Left ventricle myocardium inferior (tissue), 1 donor: ENCODE measurements around the gene CAMTA2. TPM values are rescaled to one million over a fixed set of nuclear protein-coding genes. Genes with fewer than 3 reads are reported as not detected.

Experiments
- DNase-seq: peaks from one replicate; pipeline ENCODE4 v3.0.0-alpha.2; 2020
- H3K27ac ChIP-seq: fragments of 200-600 bp; replicated peaks from 2 replicates; pipeline ENCODE4 v1.8.0; 2021
- H3K27me3 ChIP-seq: fragments of 200-600 bp; 2 replicates; pipeline ENCODE4 v1.8.0; 2021; ENCODE audit warnings: low read depth
- H3K36me3 ChIP-seq: fragments of 200-600 bp; 2 replicates; pipeline ENCODE4 v1.8.0; 2021
- H3K4me1 ChIP-seq: fragments of 200-600 bp; 2 replicates; pipeline ENCODE4 v1.8.0; 2021
- H3K4me3 ChIP-seq: fragments of 200-600 bp; 2 replicates; pipeline ENCODE4 v1.8.0; 2021; ENCODE audit warnings: mild to moderate bottlenecking, moderate library complexity
- H3K9me3 ChIP-seq: fragments of 200-600 bp; replicated peaks from 2 replicates; pipeline ENCODE4 v1.8.0; 2021
- intact Hi-C: fragments of 100-400 bp; cut with micrococcal nuclease; formaldehyde crosslinking; loops from one replicate; pipeline ENCODE4 v1.11.0; 2022
- microRNA-seq: library from miRNA; unstranded; fragments of <30 nt; microRNA quantifications from one replicate; pipeline ENCODE4 v1.2.0, GENCODE V29; 2020
- total RNA-seq: library from RNA; stranded (reverse); fragmentation: NEBNext Ultra II Directional; extraction: Animal tissue kit (Norgen Biotek cat#: 25700); gene quantifications from one replicate; pipeline ENCODE4 v1.2.1, GENCODE V29; 2021
- TF ChIP-seq, protein P1 (sequence below): fragments of 200-600 bp; IDR thresholded peaks from 2 replicates; pipeline ENCODE4 v1.8.0; 2021; ENCODE audit warnings: antibody characterized with exemption, mild to moderate bottlenecking, borderline replicate concordance
- donor health status: DM: no; HTN: yes; CAD: no; lungs with severe emphysema.

The CAMTA2 gene
- total RNA-seq, 1 donor from 2014 or later = 33.8 TPM

DNA sequence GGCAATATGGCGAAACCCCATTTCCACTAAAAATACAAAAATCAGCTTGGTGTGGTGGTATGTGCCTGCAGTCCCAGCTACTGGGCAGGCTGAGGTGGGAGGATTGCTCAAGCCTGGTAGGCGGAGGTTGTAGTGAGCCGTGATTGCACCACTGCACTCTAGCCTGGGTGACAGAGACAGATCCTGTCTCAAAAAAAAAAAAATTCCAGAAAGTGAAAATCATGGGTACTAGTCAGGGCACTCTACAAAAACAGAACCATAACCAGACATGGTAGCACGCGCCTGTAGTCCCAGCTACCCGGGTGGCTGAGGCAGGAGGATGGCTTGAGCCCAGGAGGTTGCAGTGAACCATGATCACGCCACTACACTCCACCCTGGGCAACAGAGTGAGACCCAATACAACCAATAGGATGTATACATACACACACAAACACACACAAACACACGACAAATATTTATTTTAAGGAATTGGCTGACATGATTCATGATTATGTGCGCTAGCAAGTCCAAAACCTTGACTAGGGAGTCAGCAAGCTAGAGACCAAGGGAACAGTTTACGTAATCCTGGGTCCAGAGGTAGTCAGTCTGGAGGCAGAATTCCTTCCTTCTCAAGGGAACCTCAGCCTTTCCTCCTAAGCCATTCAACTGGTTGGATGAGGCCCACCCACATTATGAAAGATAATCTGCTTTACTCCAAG is 67.0 kb downstream of the CAMTA2 start:
- DNase-seq = no peak
- intact Hi-C loops = no loop called here
- Histone ChIP-seq H3K36me3 (no peaks in the 10 kb centered on the region), H3K4me1 (no peaks in the 10 kb centered on the region), H3K27ac (no peak overlapping the region), H3K9me3 (no peaks in the 10 kb centered on the region), H3K27me3 (no peaks in the 10 kb centered on the region), H3K4me3 (no peak overlapping the region)
- TF ChIP-seq, protein P1, sequence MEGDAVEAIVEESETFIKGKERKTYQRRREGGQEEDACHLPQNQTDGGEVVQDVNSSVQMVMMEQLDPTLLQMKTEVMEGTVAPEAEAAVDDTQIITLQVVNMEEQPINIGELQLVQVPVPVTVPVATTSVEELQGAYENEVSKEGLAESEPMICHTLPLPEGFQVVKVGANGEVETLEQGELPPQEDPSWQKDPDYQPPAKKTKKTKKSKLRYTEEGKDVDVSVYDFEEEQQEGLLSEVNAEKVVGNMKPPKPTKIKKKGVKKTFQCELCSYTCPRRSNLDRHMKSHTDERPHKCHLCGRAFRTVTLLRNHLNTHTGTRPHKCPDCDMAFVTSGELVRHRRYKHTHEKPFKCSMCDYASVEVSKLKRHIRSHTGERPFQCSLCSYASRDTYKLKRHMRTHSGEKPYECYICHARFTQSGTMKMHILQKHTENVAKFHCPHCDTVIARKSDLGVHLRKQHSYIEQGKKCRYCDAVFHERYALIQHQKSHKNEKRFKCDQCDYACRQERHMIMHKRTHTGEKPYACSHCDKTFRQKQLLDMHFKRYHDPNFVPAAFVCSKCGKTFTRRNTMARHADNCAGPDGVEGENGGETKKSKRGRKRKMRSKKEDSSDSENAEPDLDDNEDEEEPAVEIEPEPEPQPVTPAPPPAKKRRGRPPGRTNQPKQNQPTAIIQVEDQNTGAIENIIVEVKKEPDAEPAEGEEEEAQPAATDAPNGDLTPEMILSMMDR = no peak

DNA sequence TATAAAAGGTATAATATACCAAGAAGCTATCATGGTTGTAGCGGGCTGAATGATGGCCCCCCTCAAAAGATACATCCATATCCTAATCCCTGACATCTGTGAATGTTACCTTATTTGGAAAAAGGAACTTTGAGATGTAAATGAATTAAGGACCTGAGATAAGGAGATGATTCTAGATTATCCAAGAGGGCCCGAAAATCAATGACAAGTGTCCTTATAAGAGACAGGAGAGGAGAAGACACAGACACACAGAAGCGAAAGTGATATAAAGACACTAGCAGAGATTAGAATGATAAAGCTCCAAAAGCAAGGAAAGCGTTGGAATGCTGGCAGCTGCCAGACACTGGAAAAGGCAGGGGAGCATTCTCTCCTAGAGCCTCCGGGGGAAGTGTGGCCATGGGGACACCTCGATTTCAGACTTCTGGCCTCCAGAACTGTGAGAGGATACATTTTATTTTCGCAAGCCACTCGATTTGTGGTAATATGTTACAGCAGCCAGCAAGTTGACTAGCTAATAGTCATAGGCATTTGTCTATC is 67.9 kb downstream of the CAMTA2 start:
- Histone ChIP-seq H3K9me3 (no peaks in the 10 kb centered on the region), H3K4me3 (no peak overlapping the region), H3K27ac (no peak overlapping the region), H3K4me1 (no peaks in the 10 kb centered on the region), H3K36me3 (no peaks in the 10 kb centered on the region), H3K27me3 (no peaks in the 10 kb centered on the region)
- no peak for DNase-seq
- TF ChIP-seq, protein P1 = no peak
- intact Hi-C loops = no loop called here

Small RNAs within 50 kb of the gene (microRNA-seq; reads per million reads assigned to microRNA genes)
- gene MIR6864 (not detected), gene MIR6865 (not detected)

Other genes with a start within 250 kb of the CAMTA2 start
- gene ZMYND15, start 247.8 kb downstream of the CAMTA2 start, total RNA-seq = 0.08 TPM
- gene CXCL16, start 247.7 kb downstream of the CAMTA2 start, total RNA-seq = 3.1 TPM
- gene TM4SF5, start 215.8 kb downstream of the CAMTA2 start, total RNA-seq = not detected
- gene VMO1, start 201.3 kb downstream of the CAMTA2 start, total RNA-seq = 0.63 TPM
- not detected for gene GLTPD2, start 198.7 kb downstream of the CAMTA2 start, total RNA-seq
- gene PSMB6, start 191.5 kb downstream of the CAMTA2 start, total RNA-seq = 183 TPM
- gene PLD2, start 180.5 kb downstream of the CAMTA2 start, total RNA-seq = 11.2 TPM
- 50.9 TPM for gene MINK1, start 154.3 kb downstream of the CAMTA2 start, total RNA-seq
- 0.80 TPM for gene C17orf107, start 88.1 kb downstream of the CAMTA2 start, total RNA-seq
- gene CHRNE, start 84.6 kb downstream of the CAMTA2 start, total RNA-seq = 1.5 TPM
- 0.22 TPM for gene GP1BA, start 55.4 kb downstream of the CAMTA2 start, total RNA-seq
- gene SLC25A11, start 47.6 kb downstream of the CAMTA2 start, total RNA-seq = 219 TPM
- gene RNF167, start 47.4 kb downstream of the CAMTA2 start, total RNA-seq = 90.7 TPM
- 182 TPM for gene PFN1, start 39.1 kb downstream of the CAMTA2 start, total RNA-seq
- 827 TPM for gene ENO3, start 36.6 kb downstream of the CAMTA2 start, total RNA-seq
- gene SPAG7, start 19.9 kb downstream of the CAMTA2 start, total RNA-seq = 158 TPM
- 3.1 TPM for gene INCA1, start 9.8 kb upstream of the CAMTA2 start, total RNA-seq
- gene KIF1C, start 10.3 kb upstream of the CAMTA2 start, total RNA-seq = 686 TPM
- not detected for gene SLC52A1, start 47.8 kb upstream of the CAMTA2 start, total RNA-seq
- 11.0 TPM for gene ZFP3, start 90.8 kb upstream of the CAMTA2 start, total RNA-seq
- 4.1 TPM for gene ZNF232, start 124.2 kb upstream of the CAMTA2 start, total RNA-seq
- gene USP6, start 128.4 kb upstream of the CAMTA2 start, total RNA-seq = 0.05 TPM
- 7.7 TPM for gene ZNF594, start 204.2 kb upstream of the CAMTA2 start, total RNA-seq
- 0.74 TPM for gene SCIMP, start 247.2 kb upstream of the CAMTA2 start, total RNA-seq